WTC11 (cell line): ENCODE measurements around the gene CPVL. TPM values are rescaled to one million over a fixed set of nuclear protein-coding genes. Genes with fewer than 3 reads are reported as not detected.

Source experiments
- ATAC-seq: fragments of 200-7000 bp; cut with Tn5 transposase; 2 replicates; pipeline ENCODE4 v1.10.0; 2021; ENCODE audit warnings: mild to moderate bottlenecking, moderate library complexity
- CTCF ChIA-PET: fragments of 300-600 bp; sonication (Branson Sonifier 250); formaldehyde crosslinking; loops from one replicate; lab custom pipeline; 2021; ENCODE audit warnings: antibody characterized with exemption; lab: Charles Lee
- POLR2A ChIA-PET: fragments of 350-600 bp; sonication (Branson Sonifier 250); formaldehyde crosslinking; loops from one replicate; lab custom pipeline; 2021; ENCODE audit warnings: antibody characterized with exemption; lab: Charles Lee
- DNase-seq: peaks from one replicate; pipeline ENCODE4 v3.0.0; 2021; ENCODE audit warnings: low spot score
- H3K27ac Mint-ChIP-seq: 2 replicates; pipeline ENCODE4 v1.8.0; 2021; ENCODE audit warnings: mixed read lengths
- H3K27me3 Mint-ChIP-seq: 2 replicates; pipeline ENCODE4 v1.8.0; 2021; ENCODE audit warnings: low read depth, mild to moderate bottlenecking, moderate library complexity, mixed read lengths
- H3K36me3 Mint-ChIP-seq: 2 replicates; pipeline ENCODE4 v1.8.0; 2021; ENCODE audit warnings: mixed read lengths
- H3K4me1 Mint-ChIP-seq: 2 replicates; pipeline ENCODE4 v1.8.0; 2022; ENCODE audit warnings: mixed read lengths
- H3K4me3 Mint-ChIP-seq: 2 replicates; pipeline ENCODE4 v1.8.0; 2021; ENCODE audit warnings: mild to moderate bottlenecking, moderate library complexity, mixed read lengths
- H3K9me3 Mint-ChIP-seq: 2 replicates; pipeline ENCODE4 v1.8.0; 2021; ENCODE audit warnings: mixed read lengths
- ATF6 ChIP-seq: sonication (generic); formaldehyde crosslinking; IDR thresholded peaks from 2 replicates; pipeline ENCODE4 v1.8.1; 2023; ENCODE audit warnings: mild to moderate bottlenecking, missing genetic modification reagents
- CREM ChIP-seq: sonication (generic); formaldehyde crosslinking; IDR thresholded peaks from 2 replicates; pipeline ENCODE4 v1.8.1; 2022; ENCODE audit warnings: mild to moderate bottlenecking, missing genetic modification reagents, moderate library complexity
- ETV6 ChIP-seq: sonication (generic); formaldehyde crosslinking; IDR thresholded peaks from 2 replicates; pipeline ENCODE4 v1.8.1; 2022; ENCODE audit warnings: mild to moderate bottlenecking, missing genetic modification reagents
- HMGXB4 ChIP-seq: sonication (generic); formaldehyde crosslinking; IDR thresholded peaks from 2 replicates; pipeline ENCODE4 v1.8.1; 2023; ENCODE audit warnings: mild to moderate bottlenecking, moderate library complexity, missing genetic modification reagents
- MLX ChIP-seq: sonication (generic); formaldehyde crosslinking; IDR thresholded peaks from 2 replicates; pipeline ENCODE4 v1.8.1; 2023; ENCODE audit warnings: mild to moderate bottlenecking, missing genetic modification reagents, moderate library complexity
- MYBL2 ChIP-seq: sonication (generic); formaldehyde crosslinking; IDR thresholded peaks from 2 replicates; pipeline ENCODE4 v1.8.1; 2023; ENCODE audit warnings: mild to moderate bottlenecking, moderate library complexity, missing genetic modification reagents
- NFATC4 ChIP-seq: fragments of 250-450 bp; sonication (Bioruptor Pico); IDR thresholded peaks from 2 replicates; pipeline ENCODE4 v1.9.0; 2021; ENCODE audit warnings: mild to moderate bottlenecking
- NR1H2 ChIP-seq: sonication (generic); formaldehyde crosslinking; IDR thresholded peaks from 2 replicates; pipeline ENCODE4 v1.9.0; 2021; ENCODE audit warnings: mild to moderate bottlenecking, moderate library complexity, missing genetic modification reagents
- NR3C1 ChIP-seq: sonication (generic); formaldehyde crosslinking; conservative IDR thresholded peaks from 2 replicates; pipeline ENCODE4 v1.8.1; 2023; ENCODE audit warnings: low read depth, mild to moderate bottlenecking, missing genetic modification reagents
- RELA ChIP-seq: sonication (generic); formaldehyde crosslinking; IDR thresholded peaks from 2 replicates; pipeline ENCODE4 v1.8.1; 2022; ENCODE audit warnings: missing genetic modification reagents, mild to moderate bottlenecking, borderline replicate concordance
- SMAD4 ChIP-seq: sonication (generic); formaldehyde crosslinking; IDR thresholded peaks from 2 replicates; pipeline ENCODE4 v1.8.0; 2022; ENCODE audit warnings: mild to moderate bottlenecking, missing genetic modification reagents
- TP53 ChIP-seq: sonication (generic); formaldehyde crosslinking; IDR thresholded peaks from 2 replicates; pipeline ENCODE4 v1.8.1; 2023; ENCODE audit warnings: mild to moderate bottlenecking, missing genetic modification reagents
- ZMAT4 ChIP-seq: fragments of 250-450 bp; sonication (Bioruptor Pico); IDR thresholded peaks from 2 replicates; pipeline ENCODE4 v1.9.0; 2021; ENCODE audit warnings: mild to moderate bottlenecking
- ZNF281 ChIP-seq: sonication (generic); formaldehyde crosslinking; IDR thresholded peaks from 2 replicates; pipeline ENCODE4 v1.8.0; 2023; ENCODE audit warnings: mild to moderate bottlenecking, missing genetic modification reagents
- ZNF512 ChIP-seq: sonication (generic); formaldehyde crosslinking; IDR thresholded peaks from 2 replicates; pipeline ENCODE4 v1.8.1; 2022; ENCODE audit warnings: missing genetic modification reagents, borderline replicate concordance
- total RNA-seq: library from RNA; stranded (reverse); gene quantifications from 3 replicates; pipeline ENCODE4 v1.2.3, GENCODE V29; 2021

The CPVL gene
- total RNA-seq, 1 experiment from 2014 or later = 34.2 TPM

- H3K9me3 Mint-ChIP-seq = peaks cover 24% of the 10 kb centered on the region
Measured at GRCh38 chr7:29162577-29162976, 16.2 kb upstream of the CPVL start.

More at GRCh38 chr7:29162577-29162976, 16.2 kb upstream of the CPVL start:
- no peak for DNase-seq
- TF ChIP-seq SMAD4 (CRISPR knock-in tag) (no peak), ZMAT4 (CRISPR knock-in tag) (no peak), ZNF281 (CRISPR knock-in tag) (no peak), ETV6 (no peak), TP53 (CRISPR knock-in tag) (no peak), NR1H2 (CRISPR knock-in tag) (no peak), MYBL2 (CRISPR knock-in tag) (no peak), HMGXB4 (no peak), NR3C1 (no peak), CREM (CRISPR knock-in tag) (no peak), ATF6 (no peak), ZNF512 (CRISPR knock-in tag) (no peak), MLX (CRISPR knock-in tag) (no peak), RELA (CRISPR knock-in tag) (no peak), NFATC4 (CRISPR knock-in tag) (no peak)
- Mint-ChIP-seq H3K4me3 (no peak overlapping the region), H3K36me3 (peaks cover 3% of the 10 kb centered on the region; the same call in 1 of the 2 replicates), H3K27ac (no peak overlapping the region), H3K4me1 (peaks cover under 1% of the 10 kb centered on the region), H3K27me3 (no peaks in the 10 kb centered on the region)
- no peak for ATAC-seq
- ChIA-PET POLR2A (no interaction called here), CTCF (no interaction called here)
